ENCODE results near the gene MAP3K5. TPM values are rescaled to one million over a fixed set of nuclear protein-coding genes. Genes with fewer than 3 reads are reported as not detected.

MAP3K5 gene
- total and polyA plus RNA-seq, 2 donors (not counting 3 experiments of a cell fraction or from before 2014, with no cell fraction given), result 1.5 to 7.0 TPM

DNA sequence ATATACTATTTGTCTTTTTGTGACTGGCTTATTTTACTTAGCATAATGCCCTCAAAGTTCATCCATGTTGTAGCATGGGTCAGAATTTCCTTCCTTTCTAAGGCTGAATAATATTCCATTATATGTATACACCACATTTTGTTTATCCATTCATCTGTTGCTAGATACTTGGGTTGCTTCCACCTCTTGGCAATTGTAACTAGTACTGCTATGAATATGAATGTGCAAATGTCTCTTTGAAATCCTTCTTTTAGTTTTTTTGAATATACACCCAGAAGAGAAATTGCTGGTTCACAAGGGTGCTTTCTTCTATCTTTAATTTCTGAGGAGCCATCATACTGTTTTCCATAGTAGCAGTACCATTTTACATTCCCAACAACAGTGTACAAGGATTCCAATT lies 220.8 kb downstream of the MAP3K5 start:
- DNase-seq (ENCODE audit: low read depth, low spot score) (no peak), FAIRE-seq (no peak)
- dilution Hi-C loops (cut with MboI; ENCODE audit: extremely low pct_ligation_motif_present, low sequenced_read_pairs), result no loop called here
- POLR2A ChIA-PET, result no interaction called here
- H3K27me3 ChIP-seq (ENCODE audit: control insufficient read depth in 2 of 2, insufficient read depth in 2 of 2, low read length in 2 of 2), result no peaks in the 10 kb centered on the region
- no TSS peak for BruUV-seq (replicated peaks)
- no peak overlapping the region for H3K27ac ChIP-seq (ENCODE audit: insufficient read depth, low read depth, low read length)
- no peak overlapping the region for H2AFZ ChIP-seq (ENCODE audit: low read depth, low read length)
- no peaks in the 10 kb centered on the region for H4K20me1 ChIP-seq (replicated peaks; ENCODE audit: control insufficient read depth, extremely low read depth, insufficient read depth, low read length)
- TF ChIP-seq, protein P1, sequence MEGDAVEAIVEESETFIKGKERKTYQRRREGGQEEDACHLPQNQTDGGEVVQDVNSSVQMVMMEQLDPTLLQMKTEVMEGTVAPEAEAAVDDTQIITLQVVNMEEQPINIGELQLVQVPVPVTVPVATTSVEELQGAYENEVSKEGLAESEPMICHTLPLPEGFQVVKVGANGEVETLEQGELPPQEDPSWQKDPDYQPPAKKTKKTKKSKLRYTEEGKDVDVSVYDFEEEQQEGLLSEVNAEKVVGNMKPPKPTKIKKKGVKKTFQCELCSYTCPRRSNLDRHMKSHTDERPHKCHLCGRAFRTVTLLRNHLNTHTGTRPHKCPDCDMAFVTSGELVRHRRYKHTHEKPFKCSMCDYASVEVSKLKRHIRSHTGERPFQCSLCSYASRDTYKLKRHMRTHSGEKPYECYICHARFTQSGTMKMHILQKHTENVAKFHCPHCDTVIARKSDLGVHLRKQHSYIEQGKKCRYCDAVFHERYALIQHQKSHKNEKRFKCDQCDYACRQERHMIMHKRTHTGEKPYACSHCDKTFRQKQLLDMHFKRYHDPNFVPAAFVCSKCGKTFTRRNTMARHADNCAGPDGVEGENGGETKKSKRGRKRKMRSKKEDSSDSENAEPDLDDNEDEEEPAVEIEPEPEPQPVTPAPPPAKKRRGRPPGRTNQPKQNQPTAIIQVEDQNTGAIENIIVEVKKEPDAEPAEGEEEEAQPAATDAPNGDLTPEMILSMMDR (IDR thresholded peaks at IDR 0.05; ENCODE audit: extremely low read depth in 1 of 2, insufficient read depth in 1 of 2, low read depth in 1 of 2, low read length in 2 of 2), result no peak
- TF ChIP-seq EZH2 (IDR thresholded peaks at IDR 0.05; ENCODE audit: borderline replicate concordance, low read depth, low read length, severe bottlenecking), result no peak
- TF ChIP-seq GATA2 (IDR thresholded peaks at IDR 0.05; ENCODE audit: insufficient read depth, insufficient read length, low read depth, low read length), result no peak
- TF ChIP-seq POLR2AphosphoS5 (IDR thresholded peaks at IDR 0.05; ENCODE audit: insufficient read depth, low read depth, low read length), result no peak
- no peak for TF ChIP-seq FOS (IDR thresholded peaks at IDR 0.05; ENCODE audit: borderline replicate concordance, insufficient read depth, low read length)
- no peak for TF ChIP-seq POLR2A (IDR thresholded peaks at IDR 0.05; ENCODE audit: low read depth, low read length)
- no peak for TF ChIP-seq JUN (IDR thresholded peaks at IDR 0.05; ENCODE audit: borderline replicate concordance, insufficient read depth, insufficient read length, low read depth)
- no peak for TF ChIP-seq MYC (IDR thresholded peaks at IDR 0.05; ENCODE audit: low read depth, low read length)
- TF ChIP-seq, protein P2, sequence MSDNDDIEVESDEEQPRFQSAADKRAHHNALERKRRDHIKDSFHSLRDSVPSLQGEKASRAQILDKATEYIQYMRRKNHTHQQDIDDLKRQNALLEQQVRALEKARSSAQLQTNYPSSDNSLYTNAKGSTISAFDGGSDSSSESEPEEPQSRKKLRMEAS (IDR thresholded peaks at IDR 0.05; ENCODE audit: insufficient read depth, insufficient read length), result no peak
- no peaks in the 10 kb centered on the region for H3K9me3 ChIP-seq (replicated peaks; ENCODE audit: control insufficient read depth, insufficient read depth, low read length)
- H3K4me2 ChIP-seq (ENCODE audit: insufficient read depth, low read length), result no peak overlapping the region
- CTCF ChIA-PET, result no interaction called here
- H3K9ac ChIP-seq (replicated peaks; ENCODE audit: extremely low read depth, insufficient read depth, low read length), result no peak overlapping the region
- H3K4me1 ChIP-seq (ENCODE audit: control insufficient read depth, extremely low read depth, insufficient read depth, low read length), result peaks cover 5% of the 10 kb centered on the region
- intact Hi-C loops (cut with micrococcal nuclease), result no loop called here
- H3K4me3 ChIP-seq (replicated peaks in 1 of 3; ENCODE audit: insufficient read depth in 1 of 3, low read depth in 1 of 3, low read length in 3 of 3), result no peak overlapping the region
- no peaks in the 10 kb centered on the region for H3K36me3 ChIP-seq (ENCODE audit: control insufficient read depth in 2 of 2, extremely low read depth in 1 of 2, insufficient read depth in 2 of 2, low read length in 2 of 2)
- no peaks in the 10 kb centered on the region for H3K9me1 ChIP-seq (replicated peaks; ENCODE audit: control insufficient read depth, extremely low read depth, insufficient read depth, low read length)
- no peaks in the 10 kb centered on the region for H3K79me2 ChIP-seq (ENCODE audit: control insufficient read depth, insufficient read depth, low read length)

All from endothelial cell of umbilical vein (primary cell).